Hypothalamus (tissue), 51 donors: ENCODE measurements around the gene AKAP12.
"Not testable (repeated sequence)": the region's sequence is repeated elsewhere in the genome, so short reads cannot be mapped to it uniquely, and the experiment has no call there.

Source experiments
- DNase-seq, 51 donors: peaks; one replicate each; lab custom pipeline; 2025; lab: John Stamatoyannopoulos, UW

The AKAP12 gene

GRCh38 chr6:151338651-151339200, 99.0 kb downstream of the AKAP12 start:
- no peak for DNase-seq

GRCh38 chr6:151339369-151339768, 99.6 kb downstream of the AKAP12 start:
- no peak for DNase-seq

- no peak for DNase-seq
Observed at GRCh38 chr6:151340219-151340978, 100.6 kb downstream of the AKAP12 start.

GRCh38 chr6:151341476-151342195, 101.9 kb downstream of the AKAP12 start:
- no peak for DNase-seq

GRCh38 chr6:151342750-151343149, 103.0 kb downstream of the AKAP12 start:
- DNase-seq: not testable (repeated sequence)

GRCh38 chr6:151349651-151350270, 110.0 kb downstream of the AKAP12 start:
- no peak for DNase-seq

- DNase-seq: no peak
Observed at GRCh38 chr6:151350442-151351145, 110.8 kb downstream of the AKAP12 start.

GRCh38 chr6:151351146-151351700, 111.5 kb downstream of the AKAP12 start:
- DNase-seq: no peak

GRCh38 chr6:151351731-151352130, 112.0 kb downstream of the AKAP12 start:
- DNase-seq: no peak

GRCh38 chr6:151352410-151353396, 112.9 kb downstream of the AKAP12 start:
- DNase-seq: no peak

GRCh38 chr6:151353795-151354194, 114.0 kb downstream of the AKAP12 start:
- no peak for DNase-seq

- DNase-seq: not testable (repeated sequence)
Observed at GRCh38 chr6:151356983-151357382, 117.2 kb downstream of the AKAP12 start.

- no peak for DNase-seq
Observed at GRCh38 chr6:151357758-151358436, 118.1 kb downstream of the AKAP12 start.

- DNase-seq: no peak
Observed at GRCh38 chr6:151358475-151358874, 118.7 kb downstream of the AKAP12 start.

- no peak for DNase-seq
Observed at GRCh38 chr6:151359486-151359885, 119.7 kb downstream of the AKAP12 start.

GRCh38 chr6:151365233-151365632, 125.5 kb downstream of the AKAP12 start:
- DNase-seq: no peak

- no peak for DNase-seq
Observed at GRCh38 chr6:151370509-151371078, 130.8 kb downstream of the AKAP12 start.

GRCh38 chr6:151372164-151372563, 132.4 kb downstream of the AKAP12 start:
- DNase-seq: no peak
